Spleen (tissue), 11 donors: ENCODE data around the gene MEIS2. TPM values are rescaled to one million over a fixed set of nuclear protein-coding genes. Genes with fewer than 3 reads are reported as not detected.

Source experiments
- DNase-seq: peaks from one replicate; pipeline ENCODE4 v3.0.0-alpha.2; 2020
- H3K27ac ChIP-seq, 8 donors: fragments of 200-600 bp; sonication (generic) in 7 of 8; 1 replicate in 4 of 8; 2 replicates in 4 of 8; pipeline versions ENCODE4 v1.5.0 to v1.8.0; 2016 to 2021; ENCODE audit warnings: inconsistent platforms in 4 of 8, mild to moderate bottlenecking in 4 of 8, moderate library complexity in 1 of 8
- H3K27me3 ChIP-seq, 7 donors: fragments of 200-600 bp; sonication (generic) in 6 of 7; replicated peaks in 1 of 7; 1 replicate in 4 of 7; 2 replicates in 3 of 7; pipeline versions ENCODE4 v1.5.0 to v1.8.0; 2016 to 2021; ENCODE audit warnings: inconsistent platforms in 3 of 7, mild to moderate bottlenecking in 1 of 7
- H3K36me3 ChIP-seq, 6 donors: fragments of 200-600 bp; sonication (generic) in 5 of 6; 1 replicate in 4 of 6; 2 replicates in 2 of 6; pipeline versions ENCODE4 v1.5.0 to v1.8.0; 2016 to 2021; ENCODE audit warnings: inconsistent platforms in 2 of 6
- H3K4me1 ChIP-seq, 6 donors: fragments of 200-600 bp; sonication (generic) in 5 of 6; 1 replicate in 3 of 6; 2 replicates in 3 of 6; pipeline versions ENCODE4 v1.5.0 to v1.8.0; 2016 to 2021; ENCODE audit warnings: inconsistent platforms in 3 of 6
- H3K4me3 ChIP-seq, 8 donors: fragments of 200-600 bp; sonication (generic) in 7 of 8; 1 replicate in 4 of 8; 2 replicates in 4 of 8; pipeline versions ENCODE4 v1.5.0 to v1.8.0; 2016 to 2021; ENCODE audit warnings: inconsistent platforms in 4 of 8, mild to moderate bottlenecking in 4 of 8, moderate library complexity in 2 of 8
- H3K9me3 ChIP-seq, 8 donors: fragments of 200-600 bp; sonication (generic) in 7 of 8; 1 replicate in 4 of 8; 2 replicates in 4 of 8; pipeline versions ENCODE4 v1.5.0 to v1.8.0; 2016 to 2021; ENCODE audit warnings: inconsistent platforms in 4 of 8
- CTCF ChIP-seq, 11 experiments: fragments of 200-600 bp in 7 of 11; fragments of 450-650 bp in 4 of 11; sonication (generic) in 4 of 11; IDR thresholded peaks in 8 of 11; conservative IDR thresholded peaks in 3 of 11; 1 replicate in 7 of 11; 2 replicates in 4 of 11; pipeline versions ENCODE4 v1.4.0 to v1.8.0; 2016 to 2021; ENCODE audit warnings: antibody characterized with exemption in 11 of 11, inconsistent platforms in 4 of 11, mild to moderate bottlenecking in 1 of 11
- POLR2A ChIP-seq, 3 donors: fragments of 450-650 bp; IDR thresholded peaks; one replicate each; pipeline ENCODE4 v1.5.1; 2017; ENCODE audit warnings: antibody characterized with exemption in 3 of 3, mild to moderate bottlenecking in 1 of 3
- POLR2AphosphoS5 ChIP-seq, 3 donors: sonication (generic); formaldehyde crosslinking; IDR thresholded peaks; one replicate each; pipeline ENCODE4 v1.5.1; 2017; ENCODE audit warnings: antibody characterized with exemption in 3 of 3
- WGBS, 5 donors: extraction: QIAGEN DNeasy Blood & Tissue Kit in 3 of 5; methylation state at CpG; one replicate each; pipeline versions ENCODE4 v1.1.5 to v1.1.7; 2013 to 2018; 5-methylcytosine and 5-hydroxymethylcytosine counted together
- intact Hi-C: fragments of 100-400 bp; cut with DNase I; formaldehyde crosslinking; loops from one replicate; pipeline ENCODE4 v1.15.0; 2023; ENCODE audit warnings: low total_unique reads
- polyA plus RNA-seq, 3 donors: library from polyadenylated mRNA; stranded (reverse); fragments of 200-250 nt; gene quantifications; one replicate each; pipeline ENCODE4 v1.2.1, GENCODE V29; 2013
- total RNA-seq, 7 donors: library from RNA; depleted of rRNA in 3 of 7; stranded (reverse); fragments of >200 nt in 3 of 7; fragmentation: NEBNext Ultra II Directional in 4 of 7; extraction: Animal tissue kit (Norgen Biotek cat#: 25700) in 4 of 7; gene quantifications; one replicate each; pipeline versions ENCODE4 v1.1.0 to v1.2.1, GENCODE V29; 2016 to 2021
- donor health status: healthy with polysubstance abuse.
- donor health status: DM: no; HTN: no; CAD: no; lungs with moderate emphysema.
- donor health status: DM: no; HTN: no; CAD: no.
- donor health status: Bipolar disorder and iron deficiency.
- donor health status: healthy.
- donor health status: DM: no; HTN: no; CAD: no.
- donor health status: DM: yes; HTN: yes; CAD: no.

Gene MEIS2
- total and polyA plus RNA-seq, 10 donors, result 2.6 to 57.2 (median 23.5) TPM

- intact Hi-C loops, result no loop called here
- Histone ChIP-seq H3K9me3 (no peaks in the 10 kb centered on the region), H3K4me3 (no peak overlapping the region), H3K27ac (no peak overlapping the region), H3K4me1 (peaks cover 0 to 12% (median 2%) of the 10 kb centered on the region in 6 donors), H3K27me3 (no peaks in the 10 kb centered on the region), H3K36me3 (no peaks in the 10 kb centered on the region)
- DNase-seq, result no peak
- no peak for TF ChIP-seq CTCF (IDR thresholded peaks at IDR 0.05 in 8 of 11, conservative IDR thresholded peaks at IDR 0.05 in 3 of 11)
- TF ChIP-seq POLR2A (IDR thresholded peaks at IDR 0.05), result no peak
- TF ChIP-seq POLR2AphosphoS5 (IDR thresholded peaks at IDR 0.05), result no peak
- WGBS, 5 donors, result 58 to 70% (median 63%) methylated on average over 7 of the region's 7 CpGs
These were observed 84.1 kb downstream of the MEIS2 start for GRCh38 chr15:37016231-37016630.

DNA sequence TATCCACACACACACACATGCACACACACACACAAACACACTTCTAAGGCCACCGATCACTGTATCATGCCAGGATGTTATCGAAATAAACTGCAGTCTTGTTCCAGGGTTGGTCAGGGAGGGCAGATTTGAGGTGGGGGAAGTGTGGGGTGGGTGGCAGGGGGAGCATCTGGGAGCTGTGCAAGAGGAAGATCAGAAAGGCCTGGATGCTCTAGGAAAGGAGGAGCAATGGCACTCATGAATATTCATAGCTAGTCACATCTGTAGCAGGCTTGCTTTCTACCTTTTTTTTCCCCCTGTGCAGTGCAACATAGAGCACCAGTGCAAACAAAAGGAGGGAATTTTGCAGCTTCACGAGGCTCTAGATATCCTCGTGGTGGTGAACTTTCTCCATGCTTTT lies 84.9 kb downstream of the MEIS2 start:
- Histone ChIP-seq H3K4me1 (peaks cover 0 to 9% (median 2%) of the 10 kb centered on the region in 6 donors), H3K27ac (no peak overlapping the region), H3K27me3 (no peaks in the 10 kb centered on the region), H3K4me3 (no peak overlapping the region), H3K9me3 (no peaks in the 10 kb centered on the region), H3K36me3 (no peaks in the 10 kb centered on the region)
- no peak for DNase-seq
- 66 to 84% (median 75%) methylated on average over 4 of the region's 4 CpGs for WGBS, 5 donors
- TF ChIP-seq POLR2A (IDR thresholded peaks at IDR 0.05) (no peak), CTCF (IDR thresholded peaks at IDR 0.05 in 8 of 11, conservative IDR thresholded peaks at IDR 0.05 in 3 of 11) (no peak), POLR2AphosphoS5 (IDR thresholded peaks at IDR 0.05) (no peak)
- intact Hi-C loops, result no loop called here

DNA sequence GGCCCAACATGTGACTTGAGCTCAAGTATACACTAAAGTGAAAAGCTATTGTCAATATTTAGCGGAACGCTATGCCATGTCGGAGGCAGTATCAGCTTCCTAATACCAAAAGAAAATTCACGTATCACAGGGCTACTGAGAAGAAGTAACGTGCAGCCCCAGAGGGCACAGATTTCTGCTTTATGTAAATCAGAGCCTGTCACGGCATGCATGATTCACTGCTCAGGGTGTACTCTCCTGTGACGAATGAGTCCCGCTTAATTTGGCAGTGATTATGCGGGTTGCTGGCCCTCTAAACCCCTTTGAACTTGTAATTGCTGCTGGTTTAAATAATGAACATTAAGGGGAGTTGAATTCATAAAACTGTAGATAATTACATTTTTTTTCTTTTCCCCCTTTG lies 85.3 kb downstream of the MEIS2 start:
- intact Hi-C loops, result no loop called here
- no peak overlapping the region for H3K4me3 ChIP-seq
- DNase-seq, result no peak
- H3K36me3 ChIP-seq, result no peaks in the 10 kb centered on the region
- H3K27me3 ChIP-seq, result no peaks in the 10 kb centered on the region
- H3K4me1 ChIP-seq, result peaks cover 0 to 6% (median 0%) of the 10 kb centered on the region in 6 donors
- no peaks in the 10 kb centered on the region for H3K9me3 ChIP-seq
- 79 to 94% (median 87%) methylated on average over 9 of the region's 9 CpGs for WGBS, 5 donors
- no peak for TF ChIP-seq POLR2AphosphoS5 (IDR thresholded peaks at IDR 0.05)
- no peak for TF ChIP-seq POLR2A (IDR thresholded peaks at IDR 0.05)
- TF ChIP-seq CTCF (IDR thresholded peaks at IDR 0.05 in 8 of 11, conservative IDR thresholded peaks at IDR 0.05 in 3 of 11), result no peak
- no peak overlapping the region for H3K27ac ChIP-seq

DNA sequence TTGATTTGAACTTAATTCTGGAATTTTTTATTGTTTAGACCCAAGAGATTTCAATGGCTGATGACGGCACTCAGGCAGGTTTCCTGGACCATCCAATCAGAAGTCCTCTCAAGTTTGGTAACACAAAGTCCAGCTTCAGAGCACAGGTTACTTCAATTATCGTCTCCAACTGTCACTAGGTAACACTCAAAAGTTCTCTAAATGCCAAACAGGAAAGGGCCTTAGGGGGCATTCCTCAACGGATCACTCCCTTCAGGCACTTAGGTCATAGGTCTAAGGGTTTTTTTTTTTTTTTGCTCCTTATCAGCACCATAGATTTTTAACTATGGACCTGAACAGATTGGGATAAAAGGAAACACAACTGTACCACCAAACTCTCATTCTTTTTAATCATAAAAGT lies 85.8 kb downstream of the MEIS2 start:
- TF ChIP-seq POLR2AphosphoS5 (IDR thresholded peaks at IDR 0.05), result no peak
- no peaks in the 10 kb centered on the region for H3K9me3 ChIP-seq
- intact Hi-C loops, result no loop called here
- no peaks in the 10 kb centered on the region for H3K36me3 ChIP-seq
- H3K27me3 ChIP-seq, result no peaks in the 10 kb centered on the region
- peaks cover 0 to 3% (median 0%) of the 10 kb centered on the region in 6 donors for H3K4me1 ChIP-seq
- H3K4me3 ChIP-seq, result no peak overlapping the region
- DNase-seq, result no peak
- H3K27ac ChIP-seq, result no peak overlapping the region
- 53 to 81% (median 70%) methylated on average over 3 of the region's 3 CpGs for WGBS, 5 donors

- intact Hi-C loops, result no loop called here
- TF ChIP-seq POLR2A (IDR thresholded peaks at IDR 0.05) (no peak), CTCF (IDR thresholded peaks at IDR 0.05 in 8 of 11, conservative IDR thresholded peaks at IDR 0.05 in 3 of 11) (no peak), POLR2AphosphoS5 (IDR thresholded peaks at IDR 0.05) (no peak)
- Histone ChIP-seq H3K27ac (no peak overlapping the region), H3K27me3 (no peaks in the 10 kb centered on the region), H3K4me1 (no peaks in the 10 kb centered on the region), H3K9me3 (no peaks in the 10 kb centered on the region), H3K36me3 (no peaks in the 10 kb centered on the region), H3K4me3 (no peak overlapping the region)
- no peak for DNase-seq
- 34 to 46% (median 43%) methylated on average over 2 of the region's 2 CpGs for WGBS, 5 donors
These were observed 86.2 kb downstream of the MEIS2 start for GRCh38 chr15:37014137-37014536.
